Hepatocyte (in vitro differentiated cells): ENCODE data around the gene ARHGAP15. TPM values are rescaled to one million over a fixed set of nuclear protein-coding genes. Genes with fewer than 3 reads are reported as not detected.

Experiments used
- DNase-seq: peaks from one replicate; pipeline ENCODE4 v3.0.0-alpha.2; 2016; ENCODE audit warnings: low spot score
- H2AFZ ChIP-seq: fragments of 200-600 bp; sonication (generic); 2 replicates; pipeline ENCODE4 v1.6.0; 2016; ENCODE audit warnings: antibody characterized with exemption, mild to moderate bottlenecking
- H3K27ac ChIP-seq: fragments of 200-600 bp; sonication (generic); 2 replicates; pipeline ENCODE4 v1.5.1; 2016; ENCODE audit warnings: mild to moderate bottlenecking
- H3K27me3 ChIP-seq: fragments of 200-600 bp; sonication (generic); 2 replicates; pipeline ENCODE4 v1.6.1; 2016
- H3K36me3 ChIP-seq: fragments of 200-600 bp; sonication (generic); replicated peaks from 2 replicates; pipeline ENCODE4 v1.5.1; 2016; ENCODE audit warnings: low read depth; ENCODE audit not compliant: insufficient read depth
- H3K4me1 ChIP-seq: fragments of 200-600 bp; sonication (generic); 2 replicates; pipeline ENCODE4 v1.5.1; 2016; ENCODE audit warnings: mild to moderate bottlenecking, moderate library complexity; ENCODE audit not compliant: insufficient read depth
- H3K4me2 ChIP-seq: fragments of 200-600 bp; sonication (generic); 2 replicates; pipeline ENCODE4 v1.6.0; 2016
- H3K4me3 ChIP-seq: fragments of 200-600 bp; sonication (generic); 2 replicates; pipeline ENCODE4 v1.5.1; 2016; ENCODE audit warnings: mild to moderate bottlenecking
- H3K79me2 ChIP-seq: fragments of 200-600 bp; sonication (generic); 2 replicates; pipeline ENCODE4 v1.6.0; 2017; ENCODE audit warnings: mild to moderate bottlenecking
- H3K9me2 ChIP-seq: fragments of 200-600 bp; sonication (generic); replicated peaks from 2 replicates; pipeline ENCODE4 v1.6.0; 2017; ENCODE audit warnings: mild to moderate bottlenecking; ENCODE audit not compliant: insufficient read depth
- H3K9me3 ChIP-seq: fragments of 200-600 bp; sonication (generic); 2 replicates; pipeline ENCODE4 v1.5.1; 2016; ENCODE audit warnings: low read depth, mild to moderate bottlenecking
- H4K20me1 ChIP-seq: fragments of 200-600 bp; sonication (generic); 2 replicates; pipeline ENCODE4 v1.6.0; 2016; ENCODE audit warnings: mild to moderate bottlenecking; ENCODE audit not compliant: insufficient read depth, poor library complexity, severe bottlenecking
- EZH2 ChIP-seq: fragments of 200-600 bp; sonication (generic); IDR thresholded peaks from 2 replicates; pipeline ENCODE4 v1.6.1; 2016; ENCODE audit warnings: antibody characterized with exemption, mild to moderate bottlenecking, borderline replicate concordance
- EZH2phosphoT487 ChIP-seq: fragments of 200-600 bp; sonication (generic); IDR thresholded peaks from one replicate; pipeline ENCODE4 v1.6.1; 2018; ENCODE audit warnings: antibody characterized with exemption, mild to moderate bottlenecking, low read depth, moderate library complexity; ENCODE audit not compliant: unreplicated experiment, severe bottlenecking
- WGBS: methylation state at CpG from one replicate; pipeline ENCODE4 v1.1.6; 2016; ENCODE audit warnings: low lambda C conversion rate; ENCODE audit errors: missing lambda C conversion rate; 5-methylcytosine and 5-hydroxymethylcytosine counted together
- polyA plus RNA-seq: library from polyadenylated mRNA; unstranded; fragments of >200 nt; fragmentation: Nextera tagmentation; extraction: Ambion mirVana; gene quantifications from 2 replicates; pipeline ENCODE4 v1.2.1, GENCODE V29; 2016
- total RNA-seq: library from RNA; depleted of rRNA; stranded (reverse); fragments of >200 nt; gene quantifications from 2 replicates; pipeline ENCODE4 v1.2.3, GENCODE V29; 2014
- TF ChIP-seq, protein P1 (sequence below): fragments of 200-600 bp; sonication (generic); IDR thresholded peaks from 2 replicates; pipeline ENCODE4 v1.5.1; 2016; ENCODE audit warnings: antibody characterized with exemption, mild to moderate bottlenecking; ENCODE audit not compliant: poor library complexity

ARHGAP15 gene
- total and polyA plus RNA-seq, 2 experiments from 2014 or later = 0.17 TPM; not detected in 1

DNA sequence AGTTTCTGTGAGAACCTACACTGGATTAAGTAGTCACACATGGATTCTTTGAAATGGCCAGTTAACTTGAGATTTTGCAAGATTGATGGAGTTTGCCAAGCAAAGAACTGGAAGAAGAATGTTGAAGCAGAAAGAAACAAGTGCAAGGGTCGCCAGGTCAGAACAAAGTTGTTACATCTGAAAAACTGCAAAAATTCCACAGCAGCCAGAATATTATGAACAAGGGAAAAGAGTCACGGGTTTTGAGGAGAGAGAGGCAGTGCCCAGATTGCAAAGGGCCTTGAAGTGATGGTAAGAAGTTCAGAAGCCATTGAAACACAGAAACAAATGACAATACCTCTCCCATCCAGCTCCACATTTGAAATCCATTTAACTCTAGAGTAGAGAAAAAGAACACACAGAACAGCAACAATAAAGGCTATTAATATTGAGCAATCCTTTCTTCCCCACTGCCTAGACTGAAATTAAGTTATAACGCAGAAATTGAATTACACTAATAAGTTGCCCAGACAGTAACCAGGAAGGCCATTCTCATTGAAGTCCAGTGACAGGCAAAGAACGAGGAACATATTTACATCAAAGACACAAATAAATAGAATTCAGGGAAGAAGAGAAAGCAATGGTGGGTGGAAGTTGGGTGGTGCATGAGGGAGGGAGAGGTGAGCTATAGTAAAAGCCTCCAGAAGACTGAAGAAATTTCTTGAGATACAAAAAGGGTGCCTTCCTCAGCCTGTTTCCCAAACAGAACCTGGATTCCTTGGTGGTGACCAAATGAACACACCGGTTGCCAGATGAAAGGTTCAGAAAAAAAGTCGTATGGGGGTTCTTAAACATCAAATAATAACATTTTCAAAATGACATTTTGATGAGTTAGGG is 80.6 kb downstream of the ARHGAP15 start:
- no peaks in the 10 kb centered on the region for H4K20me1 ChIP-seq
- H3K36me3 ChIP-seq = no peaks in the 10 kb centered on the region
- H3K9me2 ChIP-seq = no peaks in the 10 kb centered on the region
- no peaks in the 10 kb centered on the region for H3K9me3 ChIP-seq
- DNase-seq = no peak
- H3K4me2 ChIP-seq = no peak overlapping the region
- no peaks in the 10 kb centered on the region for H3K79me2 ChIP-seq
- H3K27me3 ChIP-seq = no peaks in the 10 kb centered on the region
- H2AFZ ChIP-seq = no peak overlapping the region
- no peak overlapping the region for H3K4me3 ChIP-seq
- H3K27ac ChIP-seq = no peak overlapping the region
- WGBS = 89% methylated on average over 6 of the region's 6 CpGs
- H3K4me1 ChIP-seq = no peaks in the 10 kb centered on the region
- TF ChIP-seq, protein P1, sequence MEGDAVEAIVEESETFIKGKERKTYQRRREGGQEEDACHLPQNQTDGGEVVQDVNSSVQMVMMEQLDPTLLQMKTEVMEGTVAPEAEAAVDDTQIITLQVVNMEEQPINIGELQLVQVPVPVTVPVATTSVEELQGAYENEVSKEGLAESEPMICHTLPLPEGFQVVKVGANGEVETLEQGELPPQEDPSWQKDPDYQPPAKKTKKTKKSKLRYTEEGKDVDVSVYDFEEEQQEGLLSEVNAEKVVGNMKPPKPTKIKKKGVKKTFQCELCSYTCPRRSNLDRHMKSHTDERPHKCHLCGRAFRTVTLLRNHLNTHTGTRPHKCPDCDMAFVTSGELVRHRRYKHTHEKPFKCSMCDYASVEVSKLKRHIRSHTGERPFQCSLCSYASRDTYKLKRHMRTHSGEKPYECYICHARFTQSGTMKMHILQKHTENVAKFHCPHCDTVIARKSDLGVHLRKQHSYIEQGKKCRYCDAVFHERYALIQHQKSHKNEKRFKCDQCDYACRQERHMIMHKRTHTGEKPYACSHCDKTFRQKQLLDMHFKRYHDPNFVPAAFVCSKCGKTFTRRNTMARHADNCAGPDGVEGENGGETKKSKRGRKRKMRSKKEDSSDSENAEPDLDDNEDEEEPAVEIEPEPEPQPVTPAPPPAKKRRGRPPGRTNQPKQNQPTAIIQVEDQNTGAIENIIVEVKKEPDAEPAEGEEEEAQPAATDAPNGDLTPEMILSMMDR = no peak
- TF ChIP-seq EZH2 = no peak
- TF ChIP-seq EZH2phosphoT487 = no peak

DNA sequence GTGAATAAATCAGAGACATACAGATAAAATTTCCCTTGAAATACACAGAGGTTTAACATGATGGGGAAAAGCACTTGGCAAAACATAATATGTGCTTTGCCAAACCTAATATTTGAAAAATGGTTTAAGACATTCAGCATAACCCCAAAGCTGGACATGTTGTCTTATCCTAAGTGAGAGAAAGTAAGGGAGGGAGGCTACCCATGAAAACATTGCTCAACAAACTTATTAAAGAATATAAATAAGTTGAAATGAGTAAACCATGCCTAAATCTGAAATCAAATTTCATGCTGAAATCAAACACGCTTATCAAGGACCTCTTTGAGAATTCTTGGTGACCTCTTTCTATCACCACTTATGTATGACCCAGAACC is 81.2 kb downstream of the ARHGAP15 start:
- TF ChIP-seq EZH2 (no peak), EZH2phosphoT487 (no peak)
- TF ChIP-seq, protein P1 = no peak
- Histone ChIP-seq H3K9me2 (no peaks in the 10 kb centered on the region), H3K79me2 (no peaks in the 10 kb centered on the region), H3K27ac (no peak overlapping the region), H3K4me1 (no peaks in the 10 kb centered on the region), H3K36me3 (no peaks in the 10 kb centered on the region), H2AFZ (no peak overlapping the region), H3K4me2 (no peak overlapping the region), H4K20me1 (no peaks in the 10 kb centered on the region), H3K27me3 (no peaks in the 10 kb centered on the region), H3K4me3 (no peak overlapping the region), H3K9me3 (no peaks in the 10 kb centered on the region)
- 97% methylated on average over 1 of the region's 1 CpG for WGBS
- no peak for DNase-seq

DNA sequence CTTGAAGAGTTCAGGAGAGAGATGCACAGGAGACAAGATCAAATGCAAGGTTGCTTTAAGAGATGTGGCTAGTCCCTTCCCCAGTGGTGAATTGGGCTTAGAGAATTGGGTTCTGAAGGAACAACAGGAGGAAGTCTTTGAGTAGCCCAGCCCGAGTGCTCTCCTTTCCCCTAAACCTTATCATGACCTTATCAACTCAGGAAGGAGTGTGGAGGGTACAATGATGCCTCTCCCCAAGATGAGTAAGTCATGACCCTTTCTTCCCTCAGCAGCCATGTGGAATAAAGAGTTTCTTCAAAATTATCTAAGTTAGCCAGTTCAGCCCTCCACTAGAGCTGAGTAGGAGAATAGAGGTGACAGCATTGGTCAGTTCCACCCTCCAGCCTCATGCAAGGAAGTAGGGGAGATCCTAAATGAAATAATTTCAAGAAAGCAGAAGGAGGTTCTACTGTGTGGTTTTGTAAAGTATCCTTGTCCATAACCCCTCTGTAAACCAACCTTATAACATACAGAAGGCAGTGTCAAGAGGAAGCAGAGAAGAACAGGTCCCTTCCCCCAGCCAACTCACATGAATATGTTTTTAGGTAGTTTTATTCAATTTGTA is 88.4 kb downstream of the ARHGAP15 start:
- Histone ChIP-seq H3K79me2 (no peaks in the 10 kb centered on the region), H3K27me3 (no peaks in the 10 kb centered on the region), H3K36me3 (no peaks in the 10 kb centered on the region), H3K9me2 (no peaks in the 10 kb centered on the region), H3K4me1 (no peaks in the 10 kb centered on the region), H3K4me2 (no peak overlapping the region), H4K20me1 (no peaks in the 10 kb centered on the region), H3K9me3 (no peaks in the 10 kb centered on the region), H3K4me3 (no peak overlapping the region), H2AFZ (no peak overlapping the region), H3K27ac (no peak overlapping the region)
- TF ChIP-seq EZH2phosphoT487 (no peak), EZH2 (no peak)
- TF ChIP-seq, protein P1 = no peak
- no peak for DNase-seq
- WGBS = 59% methylated on average over 1 of the region's 1 CpG
